Suprapubic skin (tissue), 4 donors: ENCODE data around the gene IGFBP3.

Source experiments
- EP300 ChIP-seq: sonication (generic); formaldehyde crosslinking; IDR thresholded peaks from one replicate; pipeline ENCODE4 v1.6.1; 2017; ENCODE audit warnings: antibody characterized with exemption
- POLR2A ChIP-seq, 2 donors: fragments of 450-650 bp; IDR thresholded peaks; one replicate each; pipeline ENCODE4 v1.6.1; 2017; ENCODE audit warnings: antibody characterized with exemption in 2 of 2, mild to moderate bottlenecking in 2 of 2, moderate library complexity in 2 of 2
- POLR2AphosphoS5 ChIP-seq, 3 donors: sonication (generic); formaldehyde crosslinking; IDR thresholded peaks; one replicate each; pipeline ENCODE4 v1.6.1; 2017; ENCODE audit warnings: antibody characterized with exemption in 3 of 3
- TF ChIP-seq, protein P1 (sequence below), 2 donors: fragments of 200-600 bp in 1 of 2; fragments of 450-650 bp in 1 of 2; sonication (generic) in 1 of 2; IDR thresholded peaks; one replicate each; pipeline ENCODE4 v1.5.1; 2016 to 2019; ENCODE audit warnings: antibody characterized with exemption in 2 of 2, mild to moderate bottlenecking in 1 of 2, moderate library complexity in 1 of 2

DNA sequence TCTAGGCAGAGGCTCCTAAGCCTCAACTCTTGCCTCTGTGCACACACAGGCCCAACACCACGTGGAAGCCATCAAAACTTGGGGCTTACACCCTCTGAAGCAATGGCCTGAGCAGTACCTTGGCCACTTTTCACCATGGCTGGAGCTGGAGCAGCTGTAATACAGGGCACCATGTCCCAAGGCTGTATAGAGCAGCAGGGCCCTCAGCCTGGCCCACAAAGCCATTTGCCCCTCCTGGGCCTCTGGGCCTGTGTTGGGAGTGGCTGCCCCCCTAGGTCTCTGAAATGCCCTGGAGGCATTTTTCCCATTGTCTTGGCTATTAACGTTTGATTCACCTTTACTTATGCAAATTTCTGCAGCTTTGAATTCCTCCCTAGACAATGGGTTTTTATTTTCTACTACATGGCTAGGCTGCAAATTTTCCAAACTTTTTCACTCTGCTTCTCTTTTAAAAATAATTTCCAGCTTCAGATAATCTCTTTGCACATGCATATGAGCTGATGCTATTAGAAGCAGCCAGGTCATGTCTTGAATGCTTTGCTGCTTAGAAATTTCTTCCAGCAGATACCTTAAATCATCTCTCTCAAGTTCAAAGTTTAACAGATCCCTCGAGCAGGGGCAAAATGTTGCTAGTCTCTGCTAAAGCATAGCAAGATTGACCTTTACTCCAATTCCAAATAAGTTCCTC is 42.5 kb downstream of the IGFBP3 start:
- TF ChIP-seq, protein P1, sequence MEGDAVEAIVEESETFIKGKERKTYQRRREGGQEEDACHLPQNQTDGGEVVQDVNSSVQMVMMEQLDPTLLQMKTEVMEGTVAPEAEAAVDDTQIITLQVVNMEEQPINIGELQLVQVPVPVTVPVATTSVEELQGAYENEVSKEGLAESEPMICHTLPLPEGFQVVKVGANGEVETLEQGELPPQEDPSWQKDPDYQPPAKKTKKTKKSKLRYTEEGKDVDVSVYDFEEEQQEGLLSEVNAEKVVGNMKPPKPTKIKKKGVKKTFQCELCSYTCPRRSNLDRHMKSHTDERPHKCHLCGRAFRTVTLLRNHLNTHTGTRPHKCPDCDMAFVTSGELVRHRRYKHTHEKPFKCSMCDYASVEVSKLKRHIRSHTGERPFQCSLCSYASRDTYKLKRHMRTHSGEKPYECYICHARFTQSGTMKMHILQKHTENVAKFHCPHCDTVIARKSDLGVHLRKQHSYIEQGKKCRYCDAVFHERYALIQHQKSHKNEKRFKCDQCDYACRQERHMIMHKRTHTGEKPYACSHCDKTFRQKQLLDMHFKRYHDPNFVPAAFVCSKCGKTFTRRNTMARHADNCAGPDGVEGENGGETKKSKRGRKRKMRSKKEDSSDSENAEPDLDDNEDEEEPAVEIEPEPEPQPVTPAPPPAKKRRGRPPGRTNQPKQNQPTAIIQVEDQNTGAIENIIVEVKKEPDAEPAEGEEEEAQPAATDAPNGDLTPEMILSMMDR (IDR thresholded peaks at IDR 0.05) = no peak
- TF ChIP-seq POLR2A (IDR thresholded peaks at IDR 0.05) (no peak), EP300 (no peak), POLR2AphosphoS5 (IDR thresholded peaks at IDR 0.05) (no peak)
